ENCODE measurements around the gene STEAP3.

Gene STEAP3

DNA sequence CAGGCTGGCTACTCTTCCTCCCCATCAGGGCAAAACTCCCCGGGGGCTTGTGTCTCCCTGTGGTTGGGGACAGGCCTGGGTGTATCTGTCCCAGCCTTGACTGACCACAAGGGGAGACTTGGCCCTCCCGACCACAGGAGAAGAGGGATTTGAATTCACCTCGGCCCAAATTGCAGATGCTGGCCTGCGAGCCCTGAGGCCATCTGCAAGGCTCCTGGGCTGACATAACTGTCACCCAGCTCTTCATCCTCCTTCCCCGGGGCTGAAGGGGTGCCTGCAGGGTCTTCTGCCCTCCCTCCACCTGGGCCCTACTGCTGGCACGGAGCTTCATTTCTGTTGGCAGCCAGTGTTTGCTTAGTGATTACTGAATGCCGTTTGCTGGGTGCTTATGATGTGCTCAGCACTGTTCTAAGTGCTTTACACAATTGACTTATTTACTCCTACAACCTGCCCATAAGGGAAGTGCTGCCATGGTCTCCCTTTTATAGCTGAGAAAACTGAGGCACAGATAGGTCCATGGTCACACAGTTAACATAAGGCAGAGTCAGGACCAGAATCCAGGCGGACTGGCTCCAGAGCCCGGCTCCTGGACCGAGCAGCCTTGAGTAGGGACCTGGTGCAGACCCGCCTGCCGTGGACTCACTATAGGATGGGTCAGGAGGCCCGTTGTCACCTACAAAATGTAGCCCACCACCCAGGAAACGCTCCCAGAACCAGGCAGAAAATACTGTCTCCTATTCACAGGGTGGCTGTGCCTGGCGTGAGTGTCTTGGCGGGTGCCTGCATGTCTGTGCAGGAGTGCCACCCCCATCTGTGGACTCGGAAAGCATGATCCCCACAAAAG is 18.9 kb downstream of the STEAP3 start:
- Histone ChIP-seq H3K79me2 (ENCODE audit: control insufficient read depth, insufficient read depth, low read length, poor library complexity) (peaks cover 5% of the 10 kb centered on the region), H3K4me2 (ENCODE audit: low read length) (no peak overlapping the region), H3K36me3 (ENCODE audit: control insufficient read depth in 1 of 2, insufficient read depth in 2 of 2, low read length in 2 of 2) (no peaks in the 10 kb centered on the region), H3K79me1 (ENCODE audit: low read length) (peaks cover 12% of the 10 kb centered on the region), H3K4me1 (ENCODE audit: control insufficient read depth in 1 of 2, insufficient read depth in 2 of 2, low read length in 2 of 2) (peaks cover 17 to 20% of the 10 kb centered on the region in 2 experiments), H3K23ac (ENCODE audit: low read length) (no peak overlapping the region), H3K9me3 (ENCODE audit: insufficient read depth, low read depth, low read length) (no peaks in the 10 kb centered on the region), H4K91ac (ENCODE audit: low read depth, low read length) (peak overlapping the region; percentile 13), H2AFZ (ENCODE audit: insufficient read depth, low read length, poor library complexity) (no peak overlapping the region), H2BK120ac (ENCODE audit: insufficient read depth, low read length, poor library complexity) (peak overlapping the region; percentile 31), H4K12ac (ENCODE audit: low read depth, low read length) (no peak overlapping the region), H3K9ac (ENCODE audit: low read length) (no peak overlapping the region), H4K8ac (ENCODE audit: low read depth, low read length) (no peak overlapping the region), H3K4me3 (ENCODE audit: low read depth, low read length) (no peak overlapping the region), H3K27me3 (ENCODE audit: insufficient read depth, low read length) (no peaks in the 10 kb centered on the region), H3K27ac (ENCODE audit: low read depth, low read length) (no peak overlapping the region), H2BK5ac (ENCODE audit: low read depth, low read length, poor library complexity) (no peak overlapping the region), H3K18ac (ENCODE audit: low read length) (no peak overlapping the region), H3K14ac (ENCODE audit: low read length) (no peak overlapping the region), H2BK12ac (ENCODE audit: low read length) (peak overlapping the region; percentile 63), H2AK5ac (ENCODE audit: low read length) (peak overlapping the region; percentile 34), H3K4ac (ENCODE audit: low read depth, low read length) (peak overlapping the region; percentile 33)
- no CpG with 5 or more reads among the region's 17 CpGs for WGBS (ENCODE audit: extremely low coverage, insufficient coverage, insufficient read length)
- no peak for DNase-seq

DNA sequence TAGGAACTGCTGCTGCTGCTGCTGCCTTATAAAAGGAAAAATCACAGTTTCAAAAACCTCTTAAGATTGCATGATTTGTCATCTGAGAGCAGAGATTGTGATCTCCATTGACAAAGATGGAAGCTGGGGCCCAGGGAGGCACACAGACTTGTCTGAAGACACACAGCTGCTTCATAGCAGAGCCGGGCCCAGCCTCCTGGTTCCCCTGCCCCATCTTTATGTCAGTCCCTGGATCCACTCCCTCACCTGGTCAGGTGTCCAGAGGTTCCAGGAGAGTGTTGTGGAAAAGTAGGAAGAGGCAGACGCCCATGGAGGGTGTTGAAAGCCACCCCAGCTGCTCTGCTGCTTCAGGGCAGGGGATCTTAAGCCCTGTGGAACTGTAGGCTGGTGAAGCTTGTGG is 20.0 kb downstream of the STEAP3 start:
- DNase-seq: no peak
- Histone ChIP-seq H3K4me3 (ENCODE audit: low read depth, low read length) (no peak overlapping the region), H4K8ac (ENCODE audit: low read depth, low read length) (no peak overlapping the region), H2BK120ac (ENCODE audit: insufficient read depth, low read length, poor library complexity) (no peak overlapping the region), H3K27me3 (ENCODE audit: insufficient read depth, low read length) (no peaks in the 10 kb centered on the region), H3K36me3 (ENCODE audit: control insufficient read depth in 1 of 2, insufficient read depth in 2 of 2, low read length in 2 of 2) (no peaks in the 10 kb centered on the region), H2AFZ (ENCODE audit: insufficient read depth, low read length, poor library complexity) (no peak overlapping the region), H3K9me3 (ENCODE audit: insufficient read depth, low read depth, low read length) (no peaks in the 10 kb centered on the region), H3K9ac (ENCODE audit: low read length) (no peak overlapping the region), H3K4me2 (ENCODE audit: low read length) (no peak overlapping the region), H3K4me1 (ENCODE audit: control insufficient read depth in 1 of 2, insufficient read depth in 2 of 2, low read length in 2 of 2) (peaks cover 17 to 20% of the 10 kb centered on the region in 2 experiments), H4K91ac (ENCODE audit: low read depth, low read length) (no peak overlapping the region), H3K79me1 (ENCODE audit: low read length) (peaks cover 12% of the 10 kb centered on the region), H3K14ac (ENCODE audit: low read length) (no peak overlapping the region), H2AK5ac (ENCODE audit: low read length) (no peak overlapping the region), H4K12ac (ENCODE audit: low read depth, low read length) (no peak overlapping the region), H3K23ac (ENCODE audit: low read length) (no peak overlapping the region), H3K27ac (ENCODE audit: low read depth, low read length) (no peak overlapping the region), H3K18ac (ENCODE audit: low read length) (no peak overlapping the region), H2BK5ac (ENCODE audit: low read depth, low read length, poor library complexity) (no peak overlapping the region), H2BK12ac (ENCODE audit: low read length) (no peak overlapping the region), H3K79me2 (ENCODE audit: control insufficient read depth, insufficient read depth, low read length, poor library complexity) (peaks cover 5% of the 10 kb centered on the region), H3K4ac (ENCODE audit: low read depth, low read length) (no peak overlapping the region)
- WGBS (ENCODE audit: extremely low coverage, insufficient coverage, insufficient read length): no CpG with 5 or more reads among the region's 2 CpGs

DNA sequence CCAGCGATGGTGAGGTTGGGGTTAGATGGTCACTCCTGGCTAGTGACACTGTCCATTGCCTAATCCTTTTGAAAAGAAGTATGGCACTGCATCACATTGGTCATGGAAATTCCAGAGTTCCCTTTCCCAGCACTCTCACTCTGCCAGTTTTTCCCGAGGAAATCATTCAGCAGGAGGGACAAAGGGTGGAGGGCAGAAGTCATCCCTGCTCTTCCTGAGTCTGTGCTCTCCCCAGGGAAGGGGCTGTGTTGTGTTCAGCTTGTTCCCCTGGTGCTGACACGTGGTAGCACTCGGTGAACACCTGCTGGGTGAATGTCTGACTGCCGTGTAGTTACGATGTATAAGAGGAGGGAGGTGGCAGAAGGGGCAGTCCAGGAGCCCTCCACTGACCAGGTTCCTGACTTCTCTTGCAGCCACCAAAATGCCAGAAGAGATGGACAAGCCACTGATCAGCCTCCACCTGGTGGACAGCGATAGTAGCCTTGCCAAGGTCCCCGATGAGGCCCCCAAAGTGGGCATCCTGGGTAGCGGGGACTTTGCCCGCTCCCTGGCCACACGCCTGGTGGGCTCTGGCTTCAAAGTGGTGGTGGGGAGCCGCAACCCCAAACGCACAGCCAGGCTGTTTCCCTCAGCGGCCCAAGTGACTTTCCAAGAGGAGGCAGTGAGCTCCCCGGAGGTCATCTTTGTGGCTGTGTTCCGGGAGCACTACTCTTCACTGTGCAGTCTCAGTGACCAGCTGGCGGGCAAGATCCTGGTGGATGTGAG is 21.6 kb downstream of the STEAP3 start:
- no peaks in the 10 kb centered on the region for H3K9me3 ChIP-seq (ENCODE audit: insufficient read depth, low read depth, low read length)
- no peak overlapping the region for H3K4me3 ChIP-seq (ENCODE audit: low read depth, low read length)
- H4K8ac ChIP-seq (ENCODE audit: low read depth, low read length): no peak overlapping the region
- H3K79me2 ChIP-seq (ENCODE audit: control insufficient read depth, insufficient read depth, low read length, poor library complexity): peaks cover 4% of the 10 kb centered on the region
- no peak overlapping the region for H2BK12ac ChIP-seq (ENCODE audit: low read length)
- H3K4me1 ChIP-seq (ENCODE audit: control insufficient read depth in 1 of 2, insufficient read depth in 2 of 2, low read length in 2 of 2): peaks cover 15% of the 10 kb centered on the region in 2 experiments
- no peak overlapping the region for H3K23ac ChIP-seq (ENCODE audit: low read length)
- no peak overlapping the region for H2AK5ac ChIP-seq (ENCODE audit: low read length)
- no peak overlapping the region for H2BK120ac ChIP-seq (ENCODE audit: insufficient read depth, low read length, poor library complexity)
- no peak for DNase-seq
- H2AFZ ChIP-seq (ENCODE audit: insufficient read depth, low read length, poor library complexity): no peak overlapping the region
- no peak overlapping the region for H3K14ac ChIP-seq (ENCODE audit: low read length)
- no peak overlapping the region for H3K9ac ChIP-seq (ENCODE audit: low read length)
- peaks cover 8% of the 10 kb centered on the region for H3K79me1 ChIP-seq (ENCODE audit: low read length)
- WGBS (ENCODE audit: extremely low coverage, insufficient coverage, insufficient read length): no CpG with 5 or more reads among the region's 17 CpGs
- no peak overlapping the region for H4K91ac ChIP-seq (ENCODE audit: low read depth, low read length)
- no peak overlapping the region for H4K12ac ChIP-seq (ENCODE audit: low read depth, low read length)
- H3K4ac ChIP-seq (ENCODE audit: low read depth, low read length): no peak overlapping the region
- no peaks in the 10 kb centered on the region for H3K36me3 ChIP-seq (ENCODE audit: control insufficient read depth in 1 of 2, insufficient read depth in 2 of 2, low read length in 2 of 2)
- H3K27ac ChIP-seq (ENCODE audit: low read depth, low read length): no peak overlapping the region
- no peak overlapping the region for H2BK5ac ChIP-seq (ENCODE audit: low read depth, low read length, poor library complexity)
- H3K18ac ChIP-seq (ENCODE audit: low read length): no peak overlapping the region
- H3K27me3 ChIP-seq (ENCODE audit: insufficient read depth, low read length): no peaks in the 10 kb centered on the region
- no peak overlapping the region for H3K4me2 ChIP-seq (ENCODE audit: low read length)

DNA sequence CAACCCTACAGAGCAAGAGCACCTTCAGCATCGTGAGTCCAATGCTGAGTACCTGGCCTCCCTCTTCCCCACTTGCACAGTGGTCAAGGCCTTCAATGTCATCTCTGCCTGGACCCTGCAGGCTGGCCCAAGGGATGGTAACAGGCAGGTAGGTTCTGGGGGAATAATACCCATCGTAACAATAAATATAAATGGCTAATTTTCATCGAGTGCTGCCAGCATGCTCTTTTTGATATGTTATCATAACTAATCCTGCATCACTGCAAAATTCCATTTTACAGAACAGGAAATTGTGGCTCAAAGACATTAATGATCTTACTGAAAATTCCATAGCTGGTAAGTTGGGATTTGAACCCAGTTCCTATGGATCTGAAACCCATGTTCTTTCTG is 22.2 kb downstream of the STEAP3 start:
- no peak overlapping the region for H4K12ac ChIP-seq (ENCODE audit: low read depth, low read length)
- H3K9me3 ChIP-seq (ENCODE audit: insufficient read depth, low read depth, low read length): no peaks in the 10 kb centered on the region
- H3K36me3 ChIP-seq (ENCODE audit: control insufficient read depth in 1 of 2, insufficient read depth in 2 of 2, low read length in 2 of 2): no peaks in the 10 kb centered on the region
- no peak overlapping the region for H2BK12ac ChIP-seq (ENCODE audit: low read length)
- H3K27ac ChIP-seq (ENCODE audit: low read depth, low read length): no peak overlapping the region
- no peak overlapping the region for H3K4me2 ChIP-seq (ENCODE audit: low read length)
- no peak overlapping the region for H2AFZ ChIP-seq (ENCODE audit: insufficient read depth, low read length, poor library complexity)
- no peak for DNase-seq
- no peak overlapping the region for H4K8ac ChIP-seq (ENCODE audit: low read depth, low read length)
- peaks cover 4% of the 10 kb centered on the region for H3K79me2 ChIP-seq (ENCODE audit: control insufficient read depth, insufficient read depth, low read length, poor library complexity)
- H3K9ac ChIP-seq (ENCODE audit: low read length): no peak overlapping the region
- peaks cover 3% of the 10 kb centered on the region for H3K79me1 ChIP-seq (ENCODE audit: low read length)
- no peak overlapping the region for H3K4me3 ChIP-seq (ENCODE audit: low read depth, low read length)
- no CpG with 5 or more reads among the region's 3 CpGs for WGBS (ENCODE audit: extremely low coverage, insufficient coverage, insufficient read length)
- H4K91ac ChIP-seq (ENCODE audit: low read depth, low read length): no peak overlapping the region
- H2BK5ac ChIP-seq (ENCODE audit: low read depth, low read length, poor library complexity): no peak overlapping the region
- no peak overlapping the region for H2AK5ac ChIP-seq (ENCODE audit: low read length)
- no peak overlapping the region for H3K18ac ChIP-seq (ENCODE audit: low read length)
- H3K4me1 ChIP-seq (ENCODE audit: control insufficient read depth in 1 of 2, insufficient read depth in 2 of 2, low read length in 2 of 2): peaks cover 9% of the 10 kb centered on the region in 2 experiments
- H3K14ac ChIP-seq (ENCODE audit: low read length): no peak overlapping the region
- H3K23ac ChIP-seq (ENCODE audit: low read length): no peak overlapping the region
- no peaks in the 10 kb centered on the region for H3K27me3 ChIP-seq (ENCODE audit: insufficient read depth, low read length)
- no peak overlapping the region for H3K4ac ChIP-seq (ENCODE audit: low read depth, low read length)
- no peak overlapping the region for H2BK120ac ChIP-seq (ENCODE audit: insufficient read depth, low read length, poor library complexity)
